H9 (cell line): ENCODE data around the gene GIT2. TPM values are rescaled to one million over a fixed set of nuclear protein-coding genes. Genes with fewer than 3 reads are reported as not detected.
A peak's percentile ranks its signal among the peaks of the same experiment; 100 is the strongest.

ENCODE experiments used
- DNase-seq: peaks from one replicate; pipeline ENCODE4 v3.0.0-alpha.2; 2017
- H2AFZ ChIP-seq: one replicate; pipeline ENCODE4 v1.6.1; 2013; ENCODE audit warnings: mild to moderate bottlenecking, low read length, control low read depth, moderate library complexity
- H2AK5ac ChIP-seq: 2 replicates; pipeline ENCODE4 v1.6.1; 2013; ENCODE audit warnings: low read length, control low read depth, mixed read lengths; ENCODE audit not compliant: insufficient read length
- H2BK120ac ChIP-seq: one replicate; pipeline ENCODE4 v1.6.1; 2013; ENCODE audit warnings: low read depth, mild to moderate bottlenecking, low read length, control low read depth, inconsistent platforms; ENCODE audit not compliant: poor library complexity, severe bottlenecking
- H2BK12ac ChIP-seq: 2 replicates; pipeline ENCODE4 v1.6.1; 2013; ENCODE audit warnings: low read length, control low read depth, mixed read lengths, low read depth; ENCODE audit not compliant: insufficient read length
- H2BK15ac ChIP-seq: 2 replicates; pipeline ENCODE4 v1.6.1; 2013; ENCODE audit warnings: low read depth, low read length, control low read depth
- H2BK20ac ChIP-seq: one replicate; pipeline ENCODE4 v1.6.1; 2013; ENCODE audit warnings: low read depth, mild to moderate bottlenecking, low read length, control low read depth, inconsistent platforms; ENCODE audit not compliant: poor library complexity, severe bottlenecking
- H2BK5ac ChIP-seq: 2 replicates; pipeline ENCODE4 v1.6.1; 2013; ENCODE audit warnings: low read length, control low read depth, mixed read lengths; ENCODE audit not compliant: insufficient read length
- H3K14ac ChIP-seq: 2 replicates; pipeline ENCODE4 v1.6.1; 2013; ENCODE audit warnings: low read length, control low read depth; ENCODE audit not compliant: insufficient read depth
- H3K18ac ChIP-seq: 2 replicates; pipeline ENCODE4 v1.6.1; 2013; ENCODE audit warnings: low read depth, mild to moderate bottlenecking, mixed read lengths, low read length, control low read depth; ENCODE audit not compliant: insufficient read length
- H3K23ac ChIP-seq: 2 replicates; pipeline ENCODE4 v1.6.1; 2013; ENCODE audit warnings: low read length, control low read depth, mixed read lengths, low read depth; ENCODE audit not compliant: insufficient read length
- H3K23me2 ChIP-seq: 2 replicates; pipeline ENCODE4 v1.6.1; 2013; ENCODE audit warnings: low read depth, mild to moderate bottlenecking, mixed read lengths, low read length, control low read depth; ENCODE audit not compliant: insufficient read length, poor library complexity, severe bottlenecking
- H3K27ac ChIP-seq: 2 replicates; pipeline ENCODE4 v1.5.1; 2013; ENCODE audit warnings: low read length, control low read depth, mixed read lengths, low read depth; ENCODE audit not compliant: insufficient read length
- H3K27me3 ChIP-seq: 2 replicates; pipeline ENCODE4 v1.6.1; 2013; ENCODE audit warnings: low read length, control low read depth, inconsistent platforms; ENCODE audit not compliant: insufficient read depth
- H3K4ac ChIP-seq: 2 replicates; pipeline ENCODE4 v1.6.1; 2013; ENCODE audit warnings: low read depth, mild to moderate bottlenecking, control low read depth, inconsistent platforms, low read length, moderate library complexity
- H3K4me1 ChIP-seq: 2 replicates; pipeline ENCODE4 v1.6.1; 2013; ENCODE audit warnings: low read length, control low read depth, inconsistent platforms; ENCODE audit not compliant: insufficient read depth
- H3K4me2 ChIP-seq: 2 replicates; pipeline ENCODE4 v1.6.1; 2013; ENCODE audit warnings: low read length, control low read depth, mixed read lengths; ENCODE audit not compliant: insufficient read length, insufficient read depth
- H3K56ac ChIP-seq: 2 replicates; pipeline ENCODE4 v1.6.1; 2013; ENCODE audit warnings: low read depth, mild to moderate bottlenecking, mixed read lengths, low read length, control low read depth; ENCODE audit not compliant: insufficient read length
- H3K79me1 ChIP-seq: 2 replicates; pipeline ENCODE4 v1.6.1; 2013; ENCODE audit warnings: low read depth, mild to moderate bottlenecking, moderate library complexity, low read length, control low read depth, inconsistent platforms; ENCODE audit not compliant: insufficient read depth, poor library complexity, severe bottlenecking
- H3K79me2 ChIP-seq: 2 replicates; pipeline ENCODE4 v1.6.1; 2013; ENCODE audit warnings: low read length, control low read depth, inconsistent platforms; ENCODE audit not compliant: insufficient read depth
- H3K9ac ChIP-seq: 2 replicates; pipeline ENCODE4 v1.6.1; 2013; ENCODE audit warnings: low read length, control low read depth, mixed read lengths; ENCODE audit not compliant: insufficient read length; ENCODE audit errors: extremely low read depth
- H3K9me3 ChIP-seq: one replicate; pipeline ENCODE4 v1.6.1; 2013; ENCODE audit warnings: low read depth, low read length, inconsistent platforms; ENCODE audit not compliant: control insufficient read depth
- H3T11ph ChIP-seq: one replicate; pipeline ENCODE4 v1.6.1; 2013; ENCODE audit warnings: mild to moderate bottlenecking, low read length, control low read depth, inconsistent platforms
- H4K20me1 ChIP-seq: one replicate; pipeline ENCODE4 v1.6.1; 2013; ENCODE audit not compliant: control insufficient read depth, insufficient read length, insufficient read depth
- H4K5ac ChIP-seq: 2 replicates; pipeline ENCODE4 v1.6.1; 2013; ENCODE audit warnings: low read depth, mild to moderate bottlenecking, mixed read lengths, low read length, control low read depth; ENCODE audit not compliant: insufficient read length
- H4K8ac ChIP-seq: replicated peaks from 2 replicates; pipeline ENCODE4 v1.6.1; 2013; ENCODE audit warnings: low read length, control low read depth, mixed read lengths, low read depth; ENCODE audit not compliant: insufficient read length
- H4K91ac ChIP-seq: 2 replicates; pipeline ENCODE4 v1.6.1; 2013; ENCODE audit warnings: low read depth, mild to moderate bottlenecking, moderate library complexity, mixed read lengths, low read length, control low read depth; ENCODE audit not compliant: insufficient read length
- H3K27ac Mint-ChIP-seq, 3 experiments: 2 replicates in 2 of 3; 3 replicates in 1 of 3; pipeline ENCODE4 v1.8.0; 2020 to 2021; ENCODE audit warnings: mixed read lengths in 3 of 3, mild to moderate bottlenecking in 1 of 3, moderate library complexity in 1 of 3
- H3K27me3 Mint-ChIP-seq: 2 replicates; pipeline ENCODE4 v1.8.0; 2021; ENCODE audit warnings: low read depth, mild to moderate bottlenecking, moderate library complexity, mixed read lengths
- H3K36me3 Mint-ChIP-seq, 3 experiments: 2 replicates in 2 of 3; 3 replicates in 1 of 3; pipeline ENCODE4 v1.8.0; 2020 to 2021; ENCODE audit warnings: low read depth in 3 of 3, mixed read lengths in 3 of 3; ENCODE audit not compliant: insufficient read depth in 1 of 3
- H3K4me1 Mint-ChIP-seq, 2 experiments: 2 replicates each; pipeline ENCODE4 v1.8.0; 2020; ENCODE audit warnings: mixed read lengths in 2 of 2
- H3K4me3 Mint-ChIP-seq, 2 experiments: 2 replicates in 1 of 2; 3 replicates in 1 of 2; pipeline ENCODE4 v1.8.0; 2020 to 2021; ENCODE audit warnings: mild to moderate bottlenecking in 2 of 2, mixed read lengths in 2 of 2, moderate library complexity in 1 of 2
- H3K9me3 Mint-ChIP-seq, 2 experiments: 2 replicates in 1 of 2; 3 replicates in 1 of 2; pipeline ENCODE4 v1.8.0; 2020; ENCODE audit warnings: mild to moderate bottlenecking in 2 of 2, mixed read lengths in 2 of 2, moderate library complexity in 1 of 2
- CTCF ChIP-seq: fragments of 200-600 bp; sonication (generic); conservative IDR thresholded peaks from 3 replicates; pipeline ENCODE4 v1.8.0; 2021; ENCODE audit warnings: antibody characterized with exemption, mild to moderate bottlenecking
- WGBS: extraction: QIAGEN DNeasy Blood & Tissue Kit; methylation state at CpG from one replicate; pipeline ENCODE4 v1.1.7; 2013; ENCODE audit warnings: missing lambda C conversion rate, low lambda C conversion rate, mixed read lengths; ENCODE audit not compliant: insufficient read length; ENCODE audit errors: extremely low coverage; 5-methylcytosine and 5-hydroxymethylcytosine counted together
- total RNA-seq: library from RNA; stranded (reverse); gene quantifications from 2 replicates; pipeline ENCODE4 v1.2.1, GENCODE V29; 2021

GIT2 gene
- total RNA-seq, 1 experiment from 2014 or later: 27.0 TPM

- no peak for DNase-seq
- Histone ChIP-seq H2AFZ (no peak overlapping the region), H3K56ac (no peak overlapping the region), H3K27ac (no peak overlapping the region), H4K8ac (no peak overlapping the region), H3K79me2 (no peaks in the 10 kb centered on the region), H3K4me2 (no peak overlapping the region), H3K9me3 (no peaks in the 10 kb centered on the region), H2BK120ac (no peak overlapping the region), H3K27me3 (peaks cover 52% of the 10 kb centered on the region), H3K14ac (no peak overlapping the region), H3K23ac (no peak overlapping the region), H3K4ac (no peak overlapping the region), H2AK5ac (no peak overlapping the region), H4K5ac (no peak overlapping the region), H4K91ac (no peak overlapping the region), H3K18ac (no peak overlapping the region), H2BK5ac (no peak overlapping the region), H3K4me1 (no peaks in the 10 kb centered on the region), H3K9ac (no peak overlapping the region), H3K23me2 (peaks cover 13% of the 10 kb centered on the region), H3K79me1 (no peaks in the 10 kb centered on the region), H2BK20ac (no peak overlapping the region), H3T11ph (no peak overlapping the region), H2BK15ac (no peak overlapping the region), H4K20me1 (no peaks in the 10 kb centered on the region), H2BK12ac (no peak overlapping the region)
- no CpG with 5 or more reads among the region's 15 CpGs for WGBS
- Mint-ChIP-seq H3K4me3 (peak overlapping the region in 1 of 2 experiments; percentile 44; a peak in 1 of 5 replicates), H3K27me3 (peaks cover 90% of the 10 kb centered on the region), H3K9me3 (no peaks in the 10 kb centered on the region), H3K4me1 (peaks cover 19 to 20% of the 10 kb centered on the region in 2 experiments), H3K36me3 (peaks cover 19 to 44% (median 39%) of the 10 kb centered on the region in 3 experiments; a peak in 6 of 7 replicates), H3K27ac (no peak overlapping the region; a peak in 1 of 7 replicates)
- TF ChIP-seq CTCF: no peak
These were observed 93.2 kb downstream of the GIT2 start for GRCh38 chr12:109902891-109903418.
